HEK293 (cell line): ENCODE data around the gene PSD2.

Experiments used
- CTCF ChIA-PET: fragments of 350-600 bp; formaldehyde crosslinking; extraction: SDS; loops from one replicate; lab custom pipeline; 2021; ENCODE audit warnings: antibody characterized with exemption; lab: Yijun Ruan, JAX
- POLR2A ChIA-PET: fragments of 300-600 bp; formaldehyde crosslinking; extraction: SDS; loops from one replicate; lab custom pipeline; 2020; ENCODE audit warnings: antibody characterized with exemption, inconsistent platforms; lab: Yijun Ruan, JAX
- H3K27ac ChIP-seq: fragments of 200-500 bp; sonication (Bioruptor generic); 2 replicates; pipeline ENCODE4 v1.5.1; 2014; ENCODE audit warnings: low read depth, low read length, control low read depth, inconsistent platforms; ENCODE audit errors: extremely low read depth
- H3K36me3 ChIP-seq, 2 experiments: fragments of 200-500 bp in 1 of 2; sonication (Bioruptor generic) in 1 of 2; 1 replicate in 1 of 2; 2 replicates in 1 of 2; pipeline ENCODE4 v1.5.1; 2014 to 2017; ENCODE audit warnings: inconsistent platforms in 2 of 2, low read length in 2 of 2; ENCODE audit not compliant: control insufficient read depth in 2 of 2, insufficient read depth in 1 of 2
- H3K4me1 ChIP-seq: fragments of 200-500 bp; sonication (Bioruptor generic); 2 replicates; pipeline ENCODE4 v1.5.1; 2014; ENCODE audit warnings: mild to moderate bottlenecking, low read length, inconsistent platforms; ENCODE audit not compliant: control insufficient read depth, insufficient read depth
- H3K4me3 ChIP-seq: 2 replicates; pipeline ENCODE4 v1.5.1; 2011; ENCODE audit warnings: low read depth, mild to moderate bottlenecking, control low read depth, low read length, moderate library complexity
- H3K9me3 ChIP-seq: fragments of 200-500 bp; sonication (Bioruptor generic); 2 replicates; pipeline ENCODE4 v1.5.1; 2014; ENCODE audit warnings: low read depth, low read length, inconsistent platforms; ENCODE audit not compliant: control insufficient read depth, insufficient read depth
- FEZF1 ChIP-seq: fragments of 450-650 bp; formaldehyde crosslinking; IDR thresholded peaks from 2 replicates; pipeline ENCODE4 v1.5.1; 2016; ENCODE audit warnings: missing biosample characterization, missing genetic modification characterization
- GFI1B ChIP-seq: fragments of 450-650 bp; formaldehyde crosslinking; IDR thresholded peaks from 2 replicates; pipeline ENCODE4 v1.5.1; 2016; ENCODE audit warnings: missing biosample characterization, missing genetic modification characterization
- HOXA7 ChIP-seq: sonication (generic); formaldehyde crosslinking; IDR thresholded peaks from 2 replicates; pipeline ENCODE4 v1.8.1; 2022; ENCODE audit warnings: missing genetic modification reagents, borderline replicate concordance
- IKZF3 ChIP-seq: fragments of 450-650 bp; IDR thresholded peaks from 2 replicates; pipeline ENCODE4 v1.5.0; 2018; ENCODE audit warnings: missing biosample characterization, mild to moderate bottlenecking, missing genetic modification characterization, moderate library complexity
- OVOL3 ChIP-seq: fragments of 450-650 bp; formaldehyde crosslinking; IDR thresholded peaks from 2 replicates; pipeline ENCODE4 v1.5.1; 2016; ENCODE audit warnings: missing biosample characterization, missing genetic modification characterization
- SETDB1 ChIP-seq: IDR thresholded peaks from one replicate; pipeline ENCODE4 v1.6.1; 2017; ENCODE audit warnings: mild to moderate bottlenecking, low read length, moderate library complexity, mixed read lengths; ENCODE audit not compliant: insufficient read length
- ZBTB17 ChIP-seq: fragments of 450-650 bp; formaldehyde crosslinking; IDR thresholded peaks from 2 replicates; pipeline ENCODE4 v1.5.1; 2016; ENCODE audit warnings: missing biosample characterization, missing genetic modification characterization
- ZBTB21 ChIP-seq: fragments of 450-650 bp; formaldehyde crosslinking; IDR thresholded peaks from 2 replicates; pipeline ENCODE4 v1.5.1; 2017; ENCODE audit warnings: missing biosample characterization, missing genetic modification characterization
- ZBTB8A ChIP-seq: fragments of 450-650 bp; formaldehyde crosslinking; IDR thresholded peaks from 2 replicates; pipeline ENCODE4 v1.5.1; 2016; ENCODE audit warnings: missing biosample characterization, missing genetic modification characterization
- ZFHX2 ChIP-seq: fragments of 450-650 bp; formaldehyde crosslinking; conservative IDR thresholded peaks from 2 replicates; pipeline ENCODE4 v1.5.1; 2016; ENCODE audit warnings: missing biosample characterization, missing genetic modification characterization
- ZFP37 ChIP-seq: fragments of 450-650 bp; formaldehyde crosslinking; IDR thresholded peaks from 2 replicates; pipeline ENCODE4 v1.5.1; 2016; ENCODE audit warnings: missing biosample characterization, missing genetic modification characterization
- ZNF10 ChIP-seq: fragments of 450-650 bp; formaldehyde crosslinking; IDR thresholded peaks from 2 replicates; pipeline ENCODE4 v1.5.1; 2017; ENCODE audit warnings: missing biosample characterization, missing genetic modification characterization
- ZNF114 ChIP-seq: fragments of 450-650 bp; formaldehyde crosslinking; IDR thresholded peaks from 2 replicates; pipeline ENCODE4 v1.5.0; 2017; ENCODE audit warnings: missing biosample characterization, missing genetic modification characterization
- ZNF214 ChIP-seq: fragments of 450-650 bp; formaldehyde crosslinking; IDR thresholded peaks from 2 replicates; pipeline ENCODE4 v1.5.1; 2017; ENCODE audit warnings: missing biosample characterization, mild to moderate bottlenecking, missing genetic modification characterization, borderline replicate concordance
- ZNF23 ChIP-seq: fragments of 450-650 bp; formaldehyde crosslinking; IDR thresholded peaks from 2 replicates; pipeline ENCODE4 v1.5.1; 2016; ENCODE audit warnings: missing biosample characterization, missing genetic modification characterization, borderline replicate concordance
- ZNF239 ChIP-seq: fragments of 450-650 bp; formaldehyde crosslinking; IDR thresholded peaks from 2 replicates; pipeline ENCODE4 v1.5.1; 2016; ENCODE audit warnings: missing biosample characterization, missing genetic modification characterization
- ZNF24 ChIP-seq: fragments of 450-650 bp; formaldehyde crosslinking; IDR thresholded peaks from 2 replicates; pipeline ENCODE4 v1.5.1; 2016; ENCODE audit warnings: missing biosample characterization, missing genetic modification characterization
- ZNF510 ChIP-seq: fragments of 450-650 bp; formaldehyde crosslinking; IDR thresholded peaks from 2 replicates; pipeline ENCODE4 v1.5.1; 2018; ENCODE audit warnings: mild to moderate bottlenecking, missing genetic modification characterization, missing biosample characterization; ENCODE audit not compliant: insufficient replicate concordance
- ZNF558 ChIP-seq: fragments of 450-650 bp; formaldehyde crosslinking; IDR thresholded peaks from 2 replicates; pipeline ENCODE4 v1.5.1; 2016; ENCODE audit warnings: missing biosample characterization, missing genetic modification characterization
- ZNF629 ChIP-seq: fragments of 450-650 bp; formaldehyde crosslinking; IDR thresholded peaks from 2 replicates; pipeline ENCODE4 v1.5.1; 2017; ENCODE audit warnings: missing biosample characterization, missing genetic modification characterization
- ZNF747 ChIP-seq: fragments of 450-650 bp; formaldehyde crosslinking; IDR thresholded peaks from 2 replicates; pipeline ENCODE4 v1.5.1; 2016; ENCODE audit warnings: missing biosample characterization, missing genetic modification characterization
- ZNF76 ChIP-seq: fragments of 450-650 bp; formaldehyde crosslinking; IDR thresholded peaks from 2 replicates; pipeline ENCODE4; 2016; ENCODE audit warnings: low read depth, missing biosample characterization, missing genetic modification characterization, borderline replicate concordance
- ZNF768 ChIP-seq: fragments of 450-650 bp; formaldehyde crosslinking; IDR thresholded peaks from 2 replicates; pipeline ENCODE4 v1.5.1; 2018; ENCODE audit warnings: missing biosample characterization, mild to moderate bottlenecking, missing genetic modification characterization
- ZNF837 ChIP-seq: fragments of 450-650 bp; formaldehyde crosslinking; IDR thresholded peaks from 2 replicates; pipeline ENCODE4 v1.5.1; 2016; ENCODE audit warnings: missing biosample characterization, missing genetic modification characterization
- TF ChIP-seq, protein P1 (sequence below): sonication (generic); formaldehyde crosslinking; IDR thresholded peaks from 2 replicates; pipeline ENCODE4 v1.8.1; 2022; ENCODE audit warnings: mild to moderate bottlenecking, moderate library complexity, missing genetic modification reagents
- TF ChIP-seq, protein P2 (sequence below): fragments of 450-650 bp; formaldehyde crosslinking; IDR thresholded peaks from 2 replicates; pipeline ENCODE4 v1.5.1; 2016; ENCODE audit warnings: missing biosample characterization, missing genetic modification characterization
- TF ChIP-seq, protein P3 (sequence below): fragments of 450-650 bp; formaldehyde crosslinking; IDR thresholded peaks from 2 replicates; pipeline ENCODE4 v1.5.1; 2016; ENCODE audit warnings: missing biosample characterization, missing genetic modification characterization
- TF ChIP-seq, protein P4 (sequence below): fragments of 450-650 bp; formaldehyde crosslinking; IDR thresholded peaks from 2 replicates; pipeline ENCODE4 v1.5.1; 2017; ENCODE audit warnings: missing biosample characterization, missing genetic modification characterization

Gene PSD2

DNA sequence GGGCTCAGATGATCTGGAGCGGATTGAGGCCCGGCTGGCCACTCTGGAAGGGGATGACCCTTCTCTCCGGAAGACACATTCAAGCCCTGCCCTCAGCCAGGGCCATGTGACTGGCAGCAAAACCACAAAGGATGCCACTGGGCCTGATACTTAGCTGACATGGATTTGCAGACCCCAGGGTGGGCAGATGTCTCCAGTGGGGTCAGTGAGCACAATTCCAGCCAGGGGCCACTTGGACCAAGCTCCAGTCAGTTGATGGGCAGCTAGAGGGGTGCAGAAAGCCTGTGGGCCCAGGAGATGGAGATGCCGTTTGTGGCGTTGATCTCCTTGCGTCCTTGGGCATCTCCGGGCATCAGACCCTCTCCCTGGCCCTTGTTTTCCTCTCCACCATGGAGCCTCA is 46.7 kb downstream of the PSD2 start (continued):
- TF ChIP-seq ZFP37 (no peak), ZNF76 (tag by site-specific recombination) (no peak), IKZF3 (tag by site-specific recombination) (no peak), ZNF239 (no peak), ZFHX2 (no peak), SETDB1 (no peak), ZNF23 (tag by site-specific recombination) (no peak)
- TF ChIP-seq, protein P1, sequence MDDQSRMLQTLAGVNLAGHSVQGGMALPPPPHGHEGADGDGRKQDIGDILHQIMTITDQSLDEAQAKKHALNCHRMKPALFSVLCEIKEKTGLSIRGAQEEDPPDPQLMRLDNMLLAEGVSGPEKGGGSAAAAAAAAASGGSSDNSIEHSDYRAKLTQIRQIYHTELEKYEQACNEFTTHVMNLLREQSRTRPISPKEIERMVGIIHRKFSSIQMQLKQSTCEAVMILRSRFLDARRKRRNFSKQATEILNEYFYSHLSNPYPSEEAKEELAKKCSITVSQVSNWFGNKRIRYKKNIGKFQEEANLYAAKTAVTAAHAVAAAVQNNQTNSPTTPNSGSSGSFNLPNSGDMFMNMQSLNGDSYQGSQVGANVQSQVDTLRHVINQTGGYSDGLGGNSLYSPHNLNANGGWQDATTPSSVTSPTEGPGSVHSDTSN (CRISPR knock-in tag): no peak

DNA sequence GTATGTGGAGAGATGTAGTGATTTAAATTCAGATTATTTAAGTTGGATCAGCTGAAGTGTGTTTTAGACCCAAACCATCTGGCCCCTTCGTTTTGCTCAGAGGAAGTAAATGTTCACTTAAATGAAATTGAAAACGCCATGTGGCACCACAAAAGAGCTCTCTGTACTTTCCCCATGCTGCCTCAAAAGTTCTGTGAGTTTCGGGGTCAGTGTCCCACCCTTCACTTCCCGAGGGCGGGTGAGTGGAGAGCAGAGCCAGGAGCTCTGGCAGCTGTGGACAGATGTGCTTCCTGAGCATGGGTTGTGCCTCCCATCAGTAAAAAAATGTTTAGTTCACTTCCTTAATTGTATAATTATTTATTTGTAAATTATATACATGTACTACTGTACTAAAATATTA is 48.4 kb downstream of the PSD2 start:
- Histone ChIP-seq H3K4me3 (no peak overlapping the region), H3K27ac (no peak overlapping the region), H3K4me1 (no peaks in the 10 kb centered on the region), H3K36me3 (peaks cover 0 to 3% of the 10 kb centered on the region in 2 experiments; a peak in 1 of 3 replicates), H3K9me3 (no peaks in the 10 kb centered on the region)
- no peak for TF ChIP-seq ZNF629 (tag by site-specific recombination)
- TF ChIP-seq ZBTB17 (tag by site-specific recombination): no peak
- no peak for TF ChIP-seq ZNF747 (tag by site-specific recombination)
- no peak for TF ChIP-seq ZNF10 (tag by site-specific recombination)
- no peak for TF ChIP-seq ZNF510
- no peak for TF ChIP-seq ZNF24 (tag by site-specific recombination)
- TF ChIP-seq ZBTB8A: no peak
- no peak for TF ChIP-seq ZNF837 (tag by site-specific recombination)
- TF ChIP-seq OVOL3 (tag by site-specific recombination): no peak
- no peak for TF ChIP-seq ZNF768
- TF ChIP-seq ZNF214 (tag by site-specific recombination): no peak
- TF ChIP-seq, protein P2, sequence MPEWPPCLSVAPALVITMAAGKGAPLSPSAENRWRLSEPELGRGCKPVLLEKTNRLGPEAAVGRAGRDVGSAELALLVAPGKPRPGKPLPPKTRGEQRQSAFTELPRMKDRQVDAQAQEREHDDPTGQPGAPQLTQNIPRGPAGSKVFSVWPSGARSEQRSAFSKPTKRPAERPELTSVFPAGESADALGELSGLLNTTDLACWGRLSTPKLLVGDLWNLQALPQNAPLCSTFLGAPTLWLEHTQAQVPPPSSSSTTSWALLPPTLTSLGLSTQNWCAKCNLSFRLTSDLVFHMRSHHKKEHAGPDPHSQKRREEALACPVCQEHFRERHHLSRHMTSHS (tag by site-specific recombination): no peak
- no peak for TF ChIP-seq GFI1B (tag by site-specific recombination)
- TF ChIP-seq FEZF1: no peak
- TF ChIP-seq ZNF558 (tag by site-specific recombination): no peak
- TF ChIP-seq, protein P3, sequence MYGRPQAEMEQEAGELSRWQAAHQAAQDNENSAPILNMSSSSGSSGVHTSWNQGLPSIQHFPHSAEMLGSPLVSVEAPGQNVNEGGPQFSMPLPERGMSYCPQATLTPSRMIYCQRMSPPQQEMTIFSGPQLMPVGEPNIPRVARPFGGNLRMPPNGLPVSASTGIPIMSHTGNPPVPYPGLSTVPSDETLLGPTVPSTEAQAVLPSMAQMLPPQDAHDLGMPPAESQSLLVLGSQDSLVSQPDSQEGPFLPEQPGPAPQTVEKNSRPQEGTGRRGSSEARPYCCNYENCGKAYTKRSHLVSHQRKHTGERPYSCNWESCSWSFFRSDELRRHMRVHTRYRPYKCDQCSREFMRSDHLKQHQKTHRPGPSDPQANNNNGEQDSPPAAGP (tag by site-specific recombination): no peak
- no peak for TF ChIP-seq ZNF114 (tag by site-specific recombination)
- no peak for TF ChIP-seq ZBTB21 (tag by site-specific recombination)
- no peak for TF ChIP-seq HOXA7 (CRISPR knock-in tag)
- TF ChIP-seq, protein P4, sequence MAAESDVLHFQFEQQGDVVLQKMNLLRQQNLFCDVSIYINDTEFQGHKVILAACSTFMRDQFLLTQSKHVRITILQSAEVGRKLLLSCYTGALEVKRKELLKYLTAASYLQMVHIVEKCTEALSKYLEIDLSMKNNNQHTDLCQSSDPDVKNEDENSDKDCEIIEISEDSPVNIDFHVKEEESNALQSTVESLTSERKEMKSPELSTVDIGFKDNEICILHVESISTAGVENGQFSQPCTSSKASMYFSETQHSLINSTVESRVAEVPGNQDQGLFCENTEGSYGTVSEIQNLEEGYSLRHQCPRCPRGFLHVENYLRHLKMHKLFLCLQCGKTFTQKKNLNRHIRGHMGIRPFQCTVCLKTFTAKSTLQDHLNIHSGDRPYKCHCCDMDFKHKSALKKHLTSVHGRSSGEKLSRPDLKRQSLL (tag by site-specific recombination): no peak
- CTCF ChIA-PET: interaction anchor here (0.6 to 4.7 kb wide), 19 partner anchors 11 to 796 kb away, joined by 3 to 71 read pairs (median 3); partner anchors contain the start of gene TMCO6
- POLR2A ChIA-PET: no interaction called here
